SKM-1 (cell line): ENCODE results near the gene AHNAK2.

Experiments
- DNase-seq: peaks from one replicate; lab custom pipeline; 2025; ENCODE audit not compliant: unreplicated experiment; lab: John Stamatoyannopoulos, UW

Gene AHNAK2

GRCh38 chr14:104940526-104941150 is 37.5 kb downstream of the AHNAK2 start:
- no peak for DNase-seq

- DNase-seq: no peak
Measured at GRCh38 chr14:104939666-104940410, 38.3 kb downstream of the AHNAK2 start.

- DNase-seq: no peak
Measured at GRCh38 chr14:104938960-104939359, 39.2 kb downstream of the AHNAK2 start.

- DNase-seq: no peak
Measured at GRCh38 chr14:104938436-104938835, 39.7 kb downstream of the AHNAK2 start.

- DNase-seq: no peak
Measured at GRCh38 chr14:104937694-104938365, 40.3 kb downstream of the AHNAK2 start.

GRCh38 chr14:104937161-104937560 is 41.0 kb downstream of the AHNAK2 start:
- no peak for DNase-seq

GRCh38 chr14:104936361-104937155 is 41.6 kb downstream of the AHNAK2 start:
- no peak for DNase-seq

GRCh38 chr14:104935955-104936354 is 42.2 kb downstream of the AHNAK2 start:
- DNase-seq: no peak

GRCh38 chr14:104935026-104935650 is 43.0 kb downstream of the AHNAK2 start:
- no peak for DNase-seq

- DNase-seq: no peak
Measured at GRCh38 chr14:104933746-104934733, 44.1 kb downstream of the AHNAK2 start.

- peak; percentile 1 for DNase-seq
Measured at GRCh38 chr14:104932676-104933631, 45.2 kb downstream of the AHNAK2 start.

GRCh38 chr14:104931771-104932675 is 46.2 kb downstream of the AHNAK2 start:
- no peak for DNase-seq

- no peak for DNase-seq
Measured at GRCh38 chr14:104931304-104931770, 46.8 kb downstream of the AHNAK2 start.

- DNase-seq: no peak
Measured at GRCh38 chr14:104930526-104931303, 47.5 kb downstream of the AHNAK2 start.

- no peak for DNase-seq
Measured at GRCh38 chr14:104929268-104930230, 48.6 kb downstream of the AHNAK2 start.
